ENCODE measurements around the gene TBC1D2B. TPM values are rescaled to one million over a fixed set of nuclear protein-coding genes. Genes with fewer than 3 reads are reported as not detected.

The TBC1D2B gene
- total and polyA plus RNA-seq, 2 donors (not counting 3 experiments of a cell fraction or from before 2014, with no cell fraction given): 30.8 to 46.1 TPM

- H3K4me1 ChIP-seq (ENCODE audit: control insufficient read depth, extremely low read depth, insufficient read depth, low read length): no peaks in the 10 kb centered on the region
- no peaks in the 10 kb centered on the region for H3K9me3 ChIP-seq (replicated peaks; ENCODE audit: control insufficient read depth, insufficient read depth, low read length)
- no peak for FAIRE-seq
- no TSS peak for BruUV-seq (replicated peaks)
- H2AFZ ChIP-seq (ENCODE audit: low read depth, low read length): no peak overlapping the region
- no peaks in the 10 kb centered on the region for H3K9me1 ChIP-seq (replicated peaks; ENCODE audit: control insufficient read depth, extremely low read depth, insufficient read depth, low read length)
- no peak for DNase-seq (ENCODE audit: low read depth, low spot score)
- H3K27ac ChIP-seq (ENCODE audit: insufficient read depth, low read depth, low read length): no peak overlapping the region
- H4K20me1 ChIP-seq (replicated peaks; ENCODE audit: control insufficient read depth, extremely low read depth, insufficient read depth, low read length): no peaks in the 10 kb centered on the region
- no peaks in the 10 kb centered on the region for H3K79me2 ChIP-seq (ENCODE audit: control insufficient read depth, insufficient read depth, low read length)
- peaks cover 8 to 33% of the 10 kb centered on the region in 2 experiments for H3K36me3 ChIP-seq (ENCODE audit: control insufficient read depth in 2 of 2, extremely low read depth in 1 of 2, insufficient read depth in 2 of 2, low read length in 2 of 2)
- intact Hi-C loops (cut with micrococcal nuclease): no loop called here
- H3K9ac ChIP-seq (replicated peaks; ENCODE audit: extremely low read depth, insufficient read depth, low read length): no peak overlapping the region
- no peaks in the 10 kb centered on the region for H3K27me3 ChIP-seq (ENCODE audit: control insufficient read depth in 2 of 2, insufficient read depth in 2 of 2, low read length in 2 of 2)
- ChIA-PET POLR2A (interaction anchor here (0.6 kb wide), 1 partner anchor 431 kb away, joined by 4 read pairs; no protein-coding TSS in a partner anchor), CTCF (interaction anchor here (2.1 to 4.3 kb wide), 2 partner anchors 100 kb away, joined by 9 to 65 read pairs; no protein-coding TSS in a partner anchor)
- H3K4me3 ChIP-seq (replicated peaks in 1 of 3; ENCODE audit: insufficient read depth in 1 of 3, low read depth in 1 of 3, low read length in 3 of 3): no peak overlapping the region
- no peak overlapping the region for H3K4me2 ChIP-seq (ENCODE audit: insufficient read depth, low read length)
- TF ChIP-seq POLR2AphosphoS5 (IDR thresholded peaks at IDR 0.05; ENCODE audit: insufficient read depth, low read depth, low read length) (no peak), CTCF (IDR thresholded peaks at IDR 0.05; ENCODE audit: extremely low read depth in 1 of 2, insufficient read depth in 1 of 2, low read depth in 1 of 2, low read length in 2 of 2) (no peak), MAX (IDR thresholded peaks at IDR 0.05; ENCODE audit: insufficient read depth, insufficient read length) (no peak)
- dilution Hi-C loops (cut with MboI; ENCODE audit: extremely low pct_ligation_motif_present, low sequenced_read_pairs): no loop called here
These were observed 69.3 kb downstream of the TBC1D2B start for GRCh38 chr15:78007964-78008886.

Data from endothelial cell of umbilical vein (primary cell).